ENCODE data around the gene GTPBP6.
A peak's percentile ranks its signal among the peaks of the same experiment; 100 is the strongest.
"Not testable (repeated sequence)": the region's sequence is repeated elsewhere in the genome, so short reads cannot be mapped to it uniquely, and the experiment has no call there.

Gene GTPBP6

GRCh38 chrX:332916-333610 lies 14.5 kb upstream of the GTPBP6 start:
- Mint-ChIP-seq H3K4me1 (no peaks in the 10 kb centered on the region), H3K4me3 (no peak overlapping the region), H3K9me3 (no peaks in the 10 kb centered on the region), H3K27ac (no peak overlapping the region), H3K27me3 (no peaks in the 10 kb centered on the region), H3K36me3 (peaks cover 3% of the 10 kb centered on the region)

DNA sequence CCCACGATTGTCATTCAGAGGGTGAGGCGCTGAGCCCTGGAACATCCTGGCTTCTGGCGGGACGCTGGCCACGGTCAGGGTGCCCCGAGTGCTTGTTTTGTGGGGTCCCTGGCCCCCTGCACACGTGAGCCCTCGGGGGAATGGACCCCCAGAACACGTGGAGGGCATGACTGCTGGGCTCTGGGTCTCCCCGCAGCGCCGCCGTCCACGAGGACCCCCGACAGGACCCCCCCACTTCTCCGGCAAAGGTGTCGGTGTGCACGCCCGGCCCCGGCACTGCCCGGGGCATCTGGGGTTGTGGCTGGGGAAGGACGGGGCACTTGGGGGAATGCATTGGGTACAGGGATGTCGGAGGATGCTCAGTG lies 13.9 kb upstream of the GTPBP6 start:
- no peaks in the 10 kb centered on the region for H3K9me3 Mint-ChIP-seq
- peaks cover 3% of the 10 kb centered on the region for H3K36me3 Mint-ChIP-seq
- H3K4me1 Mint-ChIP-seq, result no peaks in the 10 kb centered on the region

DNA sequence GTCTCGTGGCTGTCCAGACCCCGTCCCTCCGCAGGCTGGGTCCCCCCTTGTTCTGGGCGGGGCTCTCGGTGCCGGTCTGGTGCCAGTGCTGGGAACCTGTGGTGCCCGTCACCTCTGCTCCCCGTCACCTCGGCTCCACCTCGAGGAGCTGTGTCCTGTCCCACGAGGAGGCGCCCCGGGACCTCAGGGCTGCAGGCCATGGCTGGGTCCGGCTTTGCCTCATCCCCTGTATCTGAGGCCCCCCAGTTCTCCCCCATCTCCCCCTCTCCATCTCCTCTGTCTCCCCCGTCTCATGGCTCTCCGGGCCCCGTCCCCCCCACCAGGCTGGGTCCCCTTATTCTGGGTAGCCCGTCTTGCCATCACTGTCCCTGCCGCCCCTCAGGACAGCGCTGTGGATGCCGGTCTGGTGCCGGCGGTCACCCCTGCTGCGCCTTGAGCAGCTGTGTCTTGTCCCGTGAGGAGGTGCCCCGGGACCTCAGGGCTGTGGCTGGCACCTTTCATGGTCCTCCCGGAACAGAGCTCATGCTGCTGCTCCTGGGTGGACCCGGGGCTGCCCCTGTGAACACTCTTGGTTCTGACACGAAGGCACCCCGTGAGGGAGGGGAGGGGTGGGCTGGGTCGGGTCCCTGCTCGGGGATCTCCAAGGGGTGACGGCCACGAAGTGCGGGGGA lies 13.4 kb upstream of the GTPBP6 start:
- Mint-ChIP-seq H3K4me3 (peak overlapping the region; percentile 39), H3K9me3 (no peaks in the 10 kb centered on the region), H3K36me3 (peaks cover 3% of the 10 kb centered on the region), H3K27me3 (no peaks in the 10 kb centered on the region), H3K27ac (no peak overlapping the region), H3K4me1 (no peaks in the 10 kb centered on the region)

More for the DNA sequence above, 13.9 kb upstream of the GTPBP6 start:
- Mint-ChIP-seq H3K27me3 (no peaks in the 10 kb centered on the region), H3K27ac (no peak overlapping the region), H3K4me3 (no peak overlapping the region)

- Mint-ChIP-seq H3K9me3 (no peaks in the 10 kb centered on the region), H3K27ac (no peak overlapping the region), H3K27me3 (no peaks in the 10 kb centered on the region), H3K4me1 (no peaks in the 10 kb centered on the region), H3K4me3 (peak overlapping the region; percentile 39), H3K36me3 (no peaks in the 10 kb centered on the region)
Observed at GRCh38 chrX:331151-331824, 12.7 kb upstream of the GTPBP6 start.

GRCh38 chrX:330726-331150 lies 12.1 kb upstream of the GTPBP6 start:
- no peaks in the 10 kb centered on the region for H3K4me1 Mint-ChIP-seq
- H3K27me3 Mint-ChIP-seq, result no peaks in the 10 kb centered on the region
- peak overlapping the region; percentile 33 for H3K4me3 Mint-ChIP-seq
- no peak overlapping the region for H3K27ac Mint-ChIP-seq
- no peaks in the 10 kb centered on the region for H3K9me3 Mint-ChIP-seq
- no peaks in the 10 kb centered on the region for H3K36me3 Mint-ChIP-seq

- H3K36me3 Mint-ChIP-seq, H3K4me3 Mint-ChIP-seq, H3K27ac Mint-ChIP-seq, H3K9me3 Mint-ChIP-seq, H3K27me3 Mint-ChIP-seq, H3K4me1 Mint-ChIP-seq: not testable (repeated sequence)
Observed at GRCh38 chrX:330141-330725, 11.6 kb upstream of the GTPBP6 start.

DNA sequence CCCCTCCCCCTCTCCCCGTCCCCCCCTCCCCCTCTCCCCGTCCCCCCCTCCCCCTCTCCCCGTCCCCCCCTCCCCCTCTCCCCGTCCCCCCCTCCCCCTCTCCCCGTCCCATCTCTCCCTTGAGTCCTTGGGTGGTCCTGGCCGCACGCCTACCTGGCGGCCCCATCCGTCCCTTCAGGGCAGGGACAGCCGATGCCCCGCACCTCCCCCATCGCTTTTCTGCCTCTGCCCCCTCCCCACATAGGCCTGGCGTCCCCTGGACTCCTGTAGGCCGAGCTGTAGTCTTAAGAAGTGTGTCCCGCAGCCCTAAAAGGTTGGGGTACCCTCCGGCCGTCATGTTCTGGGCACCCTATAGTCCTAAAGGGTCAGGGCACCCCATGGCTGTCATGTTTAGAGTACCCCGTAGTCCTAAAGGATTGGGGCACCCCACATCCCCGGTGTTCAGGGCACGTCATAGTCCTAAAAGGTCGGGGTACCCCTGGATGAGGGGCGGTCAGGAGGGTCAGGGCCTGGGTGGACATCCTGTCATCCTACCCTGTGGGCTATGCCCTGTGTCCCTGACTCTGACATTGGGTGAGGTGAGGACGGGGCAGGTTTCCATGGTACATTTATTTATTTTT lies 10.8 kb upstream of the GTPBP6 start:
- peaks cover 4% of the 10 kb centered on the region for H3K4me1 Mint-ChIP-seq
- H3K36me3 Mint-ChIP-seq, result no peaks in the 10 kb centered on the region
- H3K27me3 Mint-ChIP-seq, result no peaks in the 10 kb centered on the region
- H3K9me3 Mint-ChIP-seq, result no peaks in the 10 kb centered on the region
- no peak overlapping the region for H3K27ac Mint-ChIP-seq
- no peak overlapping the region for H3K4me3 Mint-ChIP-seq

- Mint-ChIP-seq H3K9me3 (no peaks in the 10 kb centered on the region), H3K4me3 (no peak overlapping the region), H3K27ac (no peak overlapping the region), H3K4me1 (peaks cover 20% of the 10 kb centered on the region), H3K36me3 (no peaks in the 10 kb centered on the region), H3K27me3 (no peaks in the 10 kb centered on the region)
Observed at GRCh38 chrX:327660-328126, 9.1 kb upstream of the GTPBP6 start.

DNA sequence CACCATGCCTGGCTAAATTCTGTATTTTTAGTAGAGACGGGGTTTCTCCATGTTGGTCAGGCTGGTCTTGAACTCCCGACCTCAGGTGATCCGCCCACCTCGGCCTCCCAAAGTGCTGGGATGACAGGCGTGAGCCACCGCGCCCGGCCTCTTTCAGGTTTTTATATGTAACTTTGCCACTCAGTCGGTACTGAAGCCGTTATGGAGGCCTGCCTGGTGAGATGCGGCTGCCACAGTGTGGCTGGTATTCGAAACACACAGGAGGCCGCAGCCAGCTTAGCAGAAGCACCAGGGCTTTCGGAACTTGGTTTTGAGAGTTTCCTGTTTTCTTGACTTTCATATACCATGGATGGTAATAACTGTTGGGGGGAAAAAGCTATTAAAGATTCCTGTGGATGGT lies 6.1 kb upstream of the GTPBP6 start:
- H3K27me3 Mint-ChIP-seq, H3K36me3 Mint-ChIP-seq, H3K9me3 Mint-ChIP-seq: not testable (repeated sequence)
- H3K4me1 Mint-ChIP-seq, result peaks cover 28% of the 10 kb centered on the region
- peak overlapping the region; percentile 59 for H3K27ac Mint-ChIP-seq
- peak overlapping the region; percentile 37 for H3K4me3 Mint-ChIP-seq

DNA sequence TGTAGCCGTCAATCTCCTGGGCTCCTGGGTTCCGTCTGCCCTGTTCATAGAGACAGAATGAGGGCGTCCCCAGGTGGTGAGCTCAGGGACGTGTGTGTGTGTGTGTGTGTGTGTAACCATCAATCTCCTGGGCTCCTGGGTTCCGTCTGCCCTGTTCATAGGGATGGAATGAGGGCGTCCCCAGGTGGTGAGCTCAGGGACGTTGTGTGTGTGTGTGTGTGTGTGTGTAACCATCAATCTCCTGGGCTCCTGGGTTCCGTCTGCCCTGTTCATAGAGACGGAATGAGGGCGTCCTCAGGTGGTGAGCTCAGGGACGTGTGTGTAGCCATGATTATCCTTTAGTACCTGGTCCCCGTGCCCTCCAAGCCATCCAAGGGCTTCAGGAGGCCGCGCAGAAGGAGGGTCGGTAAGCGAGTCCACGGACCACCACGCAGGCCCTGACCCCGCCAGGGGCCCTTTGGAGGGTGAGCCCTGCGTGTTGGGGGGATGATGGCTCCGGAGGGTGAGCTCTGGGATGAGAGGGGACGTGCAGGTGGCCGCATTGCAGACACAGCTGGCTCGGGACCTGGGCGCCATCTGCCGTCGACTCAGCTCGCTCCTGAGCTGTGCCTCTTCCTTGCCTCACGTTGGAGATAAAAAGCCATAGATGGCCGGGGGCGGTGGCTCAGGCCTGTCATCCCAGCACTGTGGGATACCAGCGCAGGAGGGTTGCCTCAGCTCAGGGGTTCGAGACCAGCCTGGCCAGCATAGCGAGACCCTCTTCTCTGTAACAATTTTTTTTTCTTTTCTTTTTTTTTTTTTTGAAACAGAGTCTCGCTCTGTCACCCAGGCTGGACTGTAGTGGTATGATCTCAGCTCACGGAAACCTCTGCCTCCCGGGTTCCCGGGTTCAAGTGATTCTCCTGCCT lies 5.4 kb upstream of the GTPBP6 start:
- Mint-ChIP-seq H3K9me3 (no peaks in the 10 kb centered on the region), H3K36me3 (no peaks in the 10 kb centered on the region), H3K27me3 (no peaks in the 10 kb centered on the region), H3K4me3 (peak overlapping the region; percentile 84), H3K4me1 (peaks cover 28% of the 10 kb centered on the region), H3K27ac (peak overlapping the region; percentile 23)

DNA sequence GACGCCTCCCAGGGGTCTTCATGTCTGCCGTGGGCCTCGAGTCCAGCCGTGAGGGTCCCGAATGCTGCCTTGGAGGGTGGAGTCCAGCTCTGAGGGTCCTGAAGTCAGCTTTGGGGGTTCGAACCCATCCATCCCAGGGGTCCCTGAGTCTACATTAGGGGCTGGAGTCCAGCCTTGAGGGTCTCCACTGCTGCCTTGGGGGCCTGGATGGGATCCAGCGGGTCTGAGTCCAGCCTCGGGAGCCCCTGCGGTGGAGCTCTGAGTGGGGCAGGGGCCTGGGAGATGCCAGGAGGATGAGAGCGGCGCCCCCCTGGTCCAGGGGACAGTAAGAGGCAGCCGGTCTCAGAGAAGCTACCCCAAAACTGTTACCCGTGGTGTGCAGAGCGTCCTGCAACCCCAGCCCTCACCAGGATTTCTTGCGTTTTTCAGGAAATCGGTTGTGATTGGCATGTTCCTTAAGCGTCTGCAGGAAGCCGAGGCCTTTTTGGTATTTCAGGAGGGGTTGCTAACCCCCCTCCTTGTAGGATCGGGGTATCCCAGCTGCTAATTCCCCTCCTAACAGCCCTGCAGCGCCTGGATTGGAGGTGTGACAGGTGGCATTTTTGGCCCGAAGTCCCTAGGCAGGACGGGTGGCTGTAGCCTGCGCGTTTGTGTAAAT lies 1.7 kb upstream of the GTPBP6 start:
- H3K36me3 Mint-ChIP-seq, result no peaks in the 10 kb centered on the region
- H3K27me3 Mint-ChIP-seq, result no peaks in the 10 kb centered on the region
- peaks cover 31% of the 10 kb centered on the region for H3K4me1 Mint-ChIP-seq
- peak overlapping the region; percentile 46 for H3K27ac Mint-ChIP-seq
- H3K4me3 Mint-ChIP-seq, result peak overlapping the region; percentile 84
- H3K9me3 Mint-ChIP-seq, result no peaks in the 10 kb centered on the region

DNA sequence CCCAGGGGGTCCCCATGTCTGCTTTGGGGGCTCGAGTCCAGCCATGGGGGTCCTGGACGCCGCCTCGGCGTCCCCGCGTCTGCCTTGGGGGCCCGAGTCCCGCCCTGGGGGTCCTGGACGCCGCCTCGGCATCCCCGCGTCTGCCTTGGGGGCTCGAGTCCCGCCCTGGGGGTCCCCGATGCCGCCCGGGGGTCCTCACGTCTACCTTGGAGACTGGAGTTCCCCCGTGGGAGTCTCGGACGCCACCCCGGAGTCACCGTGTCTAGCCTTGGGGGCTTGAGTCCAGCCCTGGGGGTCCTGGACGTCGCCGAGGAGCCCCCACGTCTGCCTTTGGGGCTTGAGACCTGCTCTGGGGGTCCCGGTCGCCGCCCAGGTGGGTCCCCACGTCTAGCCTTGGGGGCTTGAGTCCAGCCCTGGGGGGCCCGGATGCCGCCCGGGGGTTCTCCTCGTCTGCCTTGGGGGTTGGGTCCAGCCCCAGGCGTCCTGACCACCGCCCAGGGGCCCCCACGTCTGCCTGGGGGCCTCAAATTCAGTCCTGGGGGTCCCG lies 1.1 kb upstream of the GTPBP6 start:
- H3K27ac Mint-ChIP-seq, result no peak overlapping the region
- H3K9me3 Mint-ChIP-seq, result no peaks in the 10 kb centered on the region
- no peaks in the 10 kb centered on the region for H3K36me3 Mint-ChIP-seq
- peaks cover 28% of the 10 kb centered on the region for H3K4me1 Mint-ChIP-seq
- H3K4me3 Mint-ChIP-seq, result peak overlapping the region; percentile 84
- H3K27me3 Mint-ChIP-seq, result no peaks in the 10 kb centered on the region

- peak overlapping the region; percentile 87 for H3K4me3 Mint-ChIP-seq
- H3K4me1 Mint-ChIP-seq, result peaks cover 16% of the 10 kb centered on the region
- no peaks in the 10 kb centered on the region for H3K27me3 Mint-ChIP-seq
- peaks cover 2% of the 10 kb centered on the region for H3K36me3 Mint-ChIP-seq
- peak overlapping the region; percentile 92 for H3K27ac Mint-ChIP-seq
- H3K9me3 Mint-ChIP-seq, result no peaks in the 10 kb centered on the region
Observed at GRCh38 chrX:318068-318738, 393 bp downstream of the GTPBP6 start.

Measured in activated naive CD4-positive, alpha-beta T cell treated with anti-CD3 and anti-CD28 coated beads, Interleukin-2, amount 50 U/mL, for 24 hours (primary cell).